ENCODE results near the gene SDHB.
"Not testable (repeated sequence)": the region's sequence is repeated elsewhere in the genome, so short reads cannot be mapped to it uniquely, and the experiment has no call there.

The SDHB gene

GRCh38 chr1:17066361-17067068 lies 12.7 kb upstream of the SDHB start:
- H3K9me3 Mint-ChIP-seq, result peaks cover 4% of the 10 kb centered on the region
- no peak overlapping the region for H3K27ac Mint-ChIP-seq
- peaks cover 11% of the 10 kb centered on the region for H3K4me1 Mint-ChIP-seq
- TF ChIP-seq, protein P1, sequence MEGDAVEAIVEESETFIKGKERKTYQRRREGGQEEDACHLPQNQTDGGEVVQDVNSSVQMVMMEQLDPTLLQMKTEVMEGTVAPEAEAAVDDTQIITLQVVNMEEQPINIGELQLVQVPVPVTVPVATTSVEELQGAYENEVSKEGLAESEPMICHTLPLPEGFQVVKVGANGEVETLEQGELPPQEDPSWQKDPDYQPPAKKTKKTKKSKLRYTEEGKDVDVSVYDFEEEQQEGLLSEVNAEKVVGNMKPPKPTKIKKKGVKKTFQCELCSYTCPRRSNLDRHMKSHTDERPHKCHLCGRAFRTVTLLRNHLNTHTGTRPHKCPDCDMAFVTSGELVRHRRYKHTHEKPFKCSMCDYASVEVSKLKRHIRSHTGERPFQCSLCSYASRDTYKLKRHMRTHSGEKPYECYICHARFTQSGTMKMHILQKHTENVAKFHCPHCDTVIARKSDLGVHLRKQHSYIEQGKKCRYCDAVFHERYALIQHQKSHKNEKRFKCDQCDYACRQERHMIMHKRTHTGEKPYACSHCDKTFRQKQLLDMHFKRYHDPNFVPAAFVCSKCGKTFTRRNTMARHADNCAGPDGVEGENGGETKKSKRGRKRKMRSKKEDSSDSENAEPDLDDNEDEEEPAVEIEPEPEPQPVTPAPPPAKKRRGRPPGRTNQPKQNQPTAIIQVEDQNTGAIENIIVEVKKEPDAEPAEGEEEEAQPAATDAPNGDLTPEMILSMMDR (IDR thresholded peaks at IDR 0.05; ENCODE audit: unreplicated experiment in 3 of 3), result no peak
- peaks cover 8% of the 10 kb centered on the region for H3K27me3 Mint-ChIP-seq (ENCODE audit: low read depth)
- no peaks in the 10 kb centered on the region for H3K36me3 Mint-ChIP-seq (ENCODE audit: low read depth)
- H3K4me3 Mint-ChIP-seq, result no peak overlapping the region

DNA sequence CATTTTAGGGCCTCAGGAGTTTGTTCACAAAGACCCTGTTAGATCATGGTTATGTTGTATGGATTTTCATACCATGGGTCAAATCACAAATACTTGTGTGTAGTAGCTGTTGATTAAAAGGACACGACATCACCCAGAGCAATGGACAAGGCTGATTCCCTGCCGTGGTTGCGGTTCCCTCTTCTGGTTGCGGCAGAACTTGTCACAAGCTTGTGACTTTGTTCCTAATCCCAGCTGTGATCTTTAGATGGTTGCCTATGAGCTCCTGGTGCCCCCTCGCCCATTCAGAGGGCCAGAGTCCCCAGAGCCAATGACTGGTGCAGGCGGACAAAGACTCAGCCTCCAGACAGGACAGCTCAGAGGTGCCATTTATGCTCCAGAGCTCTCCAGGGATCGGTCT lies 11.8 kb upstream of the SDHB start:
- Mint-ChIP-seq H3K4me1 (peaks cover 13% of the 10 kb centered on the region), H3K36me3 (ENCODE audit: low read depth) (no peaks in the 10 kb centered on the region), H3K27me3 (ENCODE audit: low read depth) (peaks cover 8% of the 10 kb centered on the region), H3K27ac (no peak overlapping the region), H3K4me3 (no peak overlapping the region), H3K9me3 (peaks cover 4% of the 10 kb centered on the region)
- TF ChIP-seq, protein P1 (IDR thresholded peaks at IDR 0.05; ENCODE audit: unreplicated experiment in 3 of 3), result no peak

GRCh38 chr1:17062751-17063150 lies 8.9 kb upstream of the SDHB start:
- peaks cover 30% of the 10 kb centered on the region for H3K4me1 Mint-ChIP-seq
- not testable (repeated sequence) for H3K4me3 Mint-ChIP-seq; H3K9me3 Mint-ChIP-seq; H3K36me3 Mint-ChIP-seq (ENCODE audit: low read depth); H3K27me3 Mint-ChIP-seq (ENCODE audit: low read depth); H3K27ac Mint-ChIP-seq

- Mint-ChIP-seq H3K27ac (peak overlapping the region in 1 of 3 experiments; percentile 28), H3K36me3 (ENCODE audit: low read depth) (no peaks in the 10 kb centered on the region), H3K4me1 (peaks cover 30% of the 10 kb centered on the region), H3K4me3 (no peak overlapping the region), H3K27me3 (ENCODE audit: low read depth) (peaks cover 9% of the 10 kb centered on the region), H3K9me3 (peaks cover 4% of the 10 kb centered on the region)
- TF ChIP-seq, protein P1 (IDR thresholded peaks at IDR 0.05; ENCODE audit: unreplicated experiment in 3 of 3), result no peak
Observed at GRCh38 chr1:17061892-17062291, 8.1 kb upstream of the SDHB start.

DNA sequence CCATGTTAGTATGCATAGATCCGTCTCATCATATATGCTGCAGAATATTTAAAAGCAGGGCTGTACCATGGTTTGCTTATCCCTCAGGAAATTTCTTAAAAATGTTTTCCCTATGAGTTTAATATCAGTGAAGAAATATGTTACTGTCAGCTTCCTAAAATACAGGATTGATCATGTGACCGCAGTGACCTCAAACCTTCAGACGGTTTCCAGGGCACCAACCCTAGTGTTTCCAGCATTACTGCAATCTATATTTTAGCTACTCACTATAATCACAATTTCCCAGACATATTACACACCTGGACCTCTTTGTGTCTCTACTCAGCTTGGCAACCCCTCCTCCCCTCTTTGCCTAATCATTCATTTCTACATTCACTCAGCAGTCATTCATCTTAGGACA lies 7.7 kb upstream of the SDHB start:
- Mint-ChIP-seq H3K27me3 (ENCODE audit: low read depth) (peaks cover 9% of the 10 kb centered on the region), H3K4me3 (no peak overlapping the region), H3K36me3 (ENCODE audit: low read depth) (no peaks in the 10 kb centered on the region), H3K4me1 (peaks cover 32% of the 10 kb centered on the region), H3K27ac (peak overlapping the region in 1 of 3 experiments; percentile 28), H3K9me3 (peaks cover 4% of the 10 kb centered on the region)
- TF ChIP-seq, protein P1 (IDR thresholded peaks at IDR 0.05; ENCODE audit: unreplicated experiment in 3 of 3), result no peak

DNA sequence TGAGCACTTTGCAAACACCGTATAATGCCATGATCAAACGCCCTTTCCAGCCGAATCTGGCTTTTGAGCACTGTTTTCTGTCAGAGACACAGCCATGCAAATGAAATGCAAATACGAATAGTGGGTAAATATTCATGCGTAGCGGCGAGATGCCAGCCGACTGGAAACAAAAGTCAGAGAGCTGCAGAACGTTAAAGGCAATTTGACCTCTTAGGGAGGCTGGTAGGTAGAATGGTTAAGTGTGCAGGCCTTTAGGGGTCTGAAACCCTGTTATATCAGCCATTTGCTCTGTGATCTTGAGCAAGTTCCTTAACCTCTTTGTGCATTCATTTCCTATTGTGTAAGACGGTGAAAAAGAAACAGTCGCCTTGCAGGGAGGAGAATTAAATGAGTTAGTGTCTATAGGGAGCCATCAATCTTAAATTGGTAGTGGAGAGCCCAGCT lies 6.5 kb upstream of the SDHB start:
- H3K4me1 Mint-ChIP-seq, result peaks cover 44% of the 10 kb centered on the region
- H3K27me3 Mint-ChIP-seq (ENCODE audit: low read depth), result peaks cover 9% of the 10 kb centered on the region
- TF ChIP-seq, protein P1 (IDR thresholded peaks at IDR 0.05; ENCODE audit: unreplicated experiment in 3 of 3), result no peak
- H3K9me3 Mint-ChIP-seq, result peaks cover 4% of the 10 kb centered on the region
- H3K36me3 Mint-ChIP-seq (ENCODE audit: low read depth), result no peaks in the 10 kb centered on the region
- H3K4me3 Mint-ChIP-seq, result no peak overlapping the region
- H3K27ac Mint-ChIP-seq, result peak overlapping the region in 2 of 3 experiments; percentile 7 to 29

All from nephron (organoid).